ENCODE results near the gene SLC2A1.

DNA sequence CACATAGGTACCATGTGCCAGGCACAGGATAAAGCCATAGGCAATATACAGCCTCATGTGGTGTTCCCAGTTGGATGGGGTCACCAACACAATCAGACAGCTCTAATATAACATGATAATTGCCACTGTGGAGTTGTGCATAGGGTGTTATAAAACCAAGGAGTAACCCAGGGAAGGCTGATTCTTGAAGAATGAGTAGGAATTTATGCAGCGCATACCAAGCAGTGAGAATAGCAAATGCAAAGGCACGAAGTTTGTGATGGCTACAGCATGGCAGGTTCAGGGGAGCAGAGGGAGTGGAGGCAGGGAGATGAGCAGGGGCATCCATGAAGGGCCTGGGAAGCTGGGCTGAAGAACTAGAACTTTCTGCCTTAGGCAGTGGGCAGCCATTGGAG, 20.4 kb upstream of the SLC2A1 start:
- TF ChIP-seq, protein P1, sequence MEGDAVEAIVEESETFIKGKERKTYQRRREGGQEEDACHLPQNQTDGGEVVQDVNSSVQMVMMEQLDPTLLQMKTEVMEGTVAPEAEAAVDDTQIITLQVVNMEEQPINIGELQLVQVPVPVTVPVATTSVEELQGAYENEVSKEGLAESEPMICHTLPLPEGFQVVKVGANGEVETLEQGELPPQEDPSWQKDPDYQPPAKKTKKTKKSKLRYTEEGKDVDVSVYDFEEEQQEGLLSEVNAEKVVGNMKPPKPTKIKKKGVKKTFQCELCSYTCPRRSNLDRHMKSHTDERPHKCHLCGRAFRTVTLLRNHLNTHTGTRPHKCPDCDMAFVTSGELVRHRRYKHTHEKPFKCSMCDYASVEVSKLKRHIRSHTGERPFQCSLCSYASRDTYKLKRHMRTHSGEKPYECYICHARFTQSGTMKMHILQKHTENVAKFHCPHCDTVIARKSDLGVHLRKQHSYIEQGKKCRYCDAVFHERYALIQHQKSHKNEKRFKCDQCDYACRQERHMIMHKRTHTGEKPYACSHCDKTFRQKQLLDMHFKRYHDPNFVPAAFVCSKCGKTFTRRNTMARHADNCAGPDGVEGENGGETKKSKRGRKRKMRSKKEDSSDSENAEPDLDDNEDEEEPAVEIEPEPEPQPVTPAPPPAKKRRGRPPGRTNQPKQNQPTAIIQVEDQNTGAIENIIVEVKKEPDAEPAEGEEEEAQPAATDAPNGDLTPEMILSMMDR (IDR thresholded peaks at IDR 0.05 in 8 of 11, conservative IDR thresholded peaks at IDR 0.05 in 3 of 11): no peak
- no peak for TF ChIP-seq POLR2AphosphoS5 (IDR thresholded peaks at IDR 0.05)
- TF ChIP-seq POLR2A (IDR thresholded peaks at IDR 0.05): no peak
